OCI-LY7 (cell line): Measurements from ENCODE around the gene ERCC4. TPM values are rescaled to one million over a fixed set of nuclear protein-coding genes. Genes with fewer than 3 reads are reported as not detected.

Experiments
- BruUV-seq: library from RNA; stranded (reverse); fragments of 400-500 nt; replicated peaks from 2 replicates; lab custom pipeline; 2021; lab: Mats Ljungman, UMichigan
- CTCF ChIA-PET: fragments of 300-600 bp; sonication (Branson Sonifier 250); formaldehyde crosslinking; loops from one replicate; lab custom pipeline; 2022; ENCODE audit warnings: antibody characterized with exemption; ENCODE audit not compliant: unreplicated experiment; lab: Charles Lee
- POLR2A ChIA-PET: fragments of 300-600 bp; sonication (Branson Sonifier 250); formaldehyde crosslinking; loops from one replicate; lab custom pipeline; 2022; ENCODE audit warnings: antibody characterized with exemption; lab: Charles Lee
- DNase-seq: peaks from one replicate; pipeline ENCODE4 v3.0.0-alpha.2; 2015; ENCODE audit warnings: low spot score
- H2AFZ ChIP-seq: fragments of 200-600 bp; sonication (generic), shearing (Covaris generic); 2 replicates; pipeline ENCODE4 v1.6.1; 2014; ENCODE audit warnings: mild to moderate bottlenecking, antibody characterized with exemption, low read length, moderate library complexity
- H3K27ac ChIP-seq: fragments of 200-600 bp; sonication (generic); 2 replicates; pipeline ENCODE4 v1.5.1; 2014; ENCODE audit warnings: mixed run types, low read depth, mild to moderate bottlenecking, moderate library complexity, low read length, inconsistent platforms; ENCODE audit not compliant: poor library complexity, severe bottlenecking
- H3K36me3 ChIP-seq: fragments of 200-600 bp; sonication (generic); 2 replicates; pipeline ENCODE4 v1.6.1; 2014; ENCODE audit warnings: mild to moderate bottlenecking, antibody characterized with exemption, low read length, moderate library complexity, mixed read lengths; ENCODE audit not compliant: insufficient read depth
- H3K4me1 ChIP-seq: fragments of 200-600 bp; sonication (generic); 2 replicates; pipeline ENCODE4 v1.5.1; 2014; ENCODE audit warnings: mild to moderate bottlenecking, low read length; ENCODE audit not compliant: insufficient read depth, poor library complexity, severe bottlenecking
- H3K4me2 ChIP-seq: fragments of 200-600 bp; sonication (generic); 2 replicates; pipeline ENCODE4 v1.6.1; 2014; ENCODE audit warnings: mild to moderate bottlenecking, low read length
- H3K4me3 ChIP-seq: fragments of 200-600 bp; sonication (generic); 2 replicates; pipeline ENCODE4 v1.5.1; 2014; ENCODE audit warnings: mild to moderate bottlenecking, low read depth, low read length; ENCODE audit not compliant: poor library complexity, severe bottlenecking
- H3K79me2 ChIP-seq: fragments of 200-600 bp; sonication (generic); 2 replicates; pipeline ENCODE4 v1.6.1; 2016; ENCODE audit warnings: low read depth, mild to moderate bottlenecking, low read length, moderate library complexity, mixed read lengths; ENCODE audit not compliant: insufficient read depth
- H3K9me2 ChIP-seq: fragments of 200-600 bp; sonication (generic); 2 replicates; pipeline ENCODE4 v1.6.1; 2016; ENCODE audit warnings: mild to moderate bottlenecking, low read length, mixed read lengths; ENCODE audit not compliant: insufficient read depth
- H3K9me3 ChIP-seq: fragments of 200-600 bp; sonication (generic); 2 replicates; pipeline ENCODE4 v1.6.1; 2014; ENCODE audit warnings: mild to moderate bottlenecking, mixed run types, low read length, mixed read lengths
- H4K20me1 ChIP-seq: fragments of 200-600 bp; sonication (generic); 2 replicates; pipeline ENCODE4 v1.6.1; 2014; ENCODE audit warnings: mild to moderate bottlenecking, antibody characterized with exemption, low read length, moderate library complexity, mixed read lengths; ENCODE audit not compliant: insufficient read depth
- CTCF ChIP-seq: fragments of 200-600 bp; sonication (generic); conservative IDR thresholded peaks from 2 replicates; pipeline ENCODE4 v1.5.1; 2014; ENCODE audit warnings: mild to moderate bottlenecking, antibody characterized with exemption, low read length, moderate library complexity, mixed read lengths
- EZH2phosphoT487 ChIP-seq: fragments of 200-600 bp; sonication (generic); IDR thresholded peaks from 2 replicates; pipeline ENCODE4 v1.6.1; 2018; ENCODE audit warnings: low read depth, borderline replicate concordance, mild to moderate bottlenecking, mixed run types, antibody characterized with exemption, low read length, moderate library complexity, mixed read lengths
- intact Hi-C: fragments of 100-400 bp; cut with micrococcal nuclease; formaldehyde crosslinking; loops from one replicate; pipeline ENCODE4 v1.10.0; 2022; ENCODE audit not compliant: unreplicated experiment
- total RNA-seq, 2 experiments: library from RNA; depleted of rRNA in 1 of 2; stranded (reverse); fragments of >200 nt in 1 of 2; shearing (Covaris generic) in 1 of 2; gene quantifications; 2 replicates each; pipeline ENCODE4 v1.2.3, GENCODE V29; 2014 to 2022

Gene ERCC4
- total RNA-seq, 2 experiments from 2014 or later, result 7.3 to 21.6 TPM

DNA sequence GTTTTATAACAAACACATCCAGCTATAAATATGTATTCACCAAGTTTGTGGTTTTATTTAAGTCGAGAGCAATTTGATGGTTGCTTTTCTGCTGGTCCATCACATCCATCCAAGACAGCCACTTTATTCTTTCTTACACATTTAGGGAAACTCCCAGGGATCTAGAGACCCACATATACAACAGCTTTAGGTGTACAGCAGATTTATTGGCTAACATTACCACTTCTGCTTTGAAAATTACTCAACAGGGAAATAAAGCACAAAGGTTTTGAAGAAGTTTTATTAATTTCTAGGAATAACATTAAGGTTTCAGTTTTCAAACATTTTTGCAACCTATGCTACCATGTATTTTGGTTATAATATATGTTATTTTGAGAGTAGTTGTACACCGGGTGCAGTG, 6.9 kb downstream of the ERCC4 start:
- no peaks in the 10 kb centered on the region for H3K9me2 ChIP-seq
- no peak overlapping the region for H3K27ac ChIP-seq
- H3K79me2 ChIP-seq, result no peaks in the 10 kb centered on the region
- no peak overlapping the region for H3K4me3 ChIP-seq
- peaks cover 6% of the 10 kb centered on the region for H3K4me1 ChIP-seq
- H2AFZ ChIP-seq, result no peak overlapping the region
- H3K4me2 ChIP-seq, result no peak overlapping the region
- peaks cover 47% of the 10 kb centered on the region for H3K36me3 ChIP-seq
- no TSS peak for BruUV-seq
- no peak for DNase-seq
- CTCF ChIA-PET, result no interaction called here
- H3K9me3 ChIP-seq, result no peaks in the 10 kb centered on the region
- POLR2A ChIA-PET, result interaction anchor here (0.6 kb wide), 2 partner anchors 174 to 277 kb away, joined by 3 read pairs; no protein-coding TSS in a partner anchor
- intact Hi-C loops, result loop anchor here (10.0 kb wide), 2 partner anchors 278 to 318 kb away; no protein-coding TSS in a partner anchor
- H4K20me1 ChIP-seq, result no peaks in the 10 kb centered on the region
- TF ChIP-seq CTCF (no peak), EZH2phosphoT487 (no peak)

DNA sequence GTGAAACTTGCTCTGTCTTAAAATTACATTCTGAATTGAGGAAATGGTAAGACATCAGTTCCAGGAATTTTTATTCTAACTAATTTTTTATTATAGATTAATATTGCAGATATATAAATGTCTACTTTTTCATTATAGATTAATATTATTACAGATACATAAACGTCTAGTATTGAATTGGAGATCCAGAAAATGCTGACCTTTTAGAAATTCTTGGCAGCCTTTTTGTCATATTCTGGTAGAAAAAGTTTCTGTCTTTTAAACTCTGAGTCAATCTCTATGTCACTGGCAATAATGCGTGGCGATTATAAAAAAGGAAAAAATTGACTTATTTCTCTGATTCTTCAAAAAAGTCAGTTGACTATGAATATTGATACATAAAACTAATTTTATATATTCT, 8.7 kb downstream of the ERCC4 start:
- Histone ChIP-seq H3K9me2 (no peaks in the 10 kb centered on the region), H2AFZ (no peak overlapping the region), H3K36me3 (peaks cover 50% of the 10 kb centered on the region), H3K4me2 (no peak overlapping the region), H4K20me1 (no peaks in the 10 kb centered on the region), H3K4me1 (peaks cover 6% of the 10 kb centered on the region), H3K4me3 (no peak overlapping the region), H3K27ac (no peak overlapping the region), H3K9me3 (no peaks in the 10 kb centered on the region), H3K79me2 (no peaks in the 10 kb centered on the region)
- no peak for TF ChIP-seq CTCF
- ChIA-PET POLR2A (no interaction called here), CTCF (no interaction called here)
- intact Hi-C loops, result loop anchor here (10.0 kb wide), 2 partner anchors 276 to 316 kb away; no protein-coding TSS in a partner anchor
- no peak for DNase-seq
- no TSS peak for BruUV-seq

DNA sequence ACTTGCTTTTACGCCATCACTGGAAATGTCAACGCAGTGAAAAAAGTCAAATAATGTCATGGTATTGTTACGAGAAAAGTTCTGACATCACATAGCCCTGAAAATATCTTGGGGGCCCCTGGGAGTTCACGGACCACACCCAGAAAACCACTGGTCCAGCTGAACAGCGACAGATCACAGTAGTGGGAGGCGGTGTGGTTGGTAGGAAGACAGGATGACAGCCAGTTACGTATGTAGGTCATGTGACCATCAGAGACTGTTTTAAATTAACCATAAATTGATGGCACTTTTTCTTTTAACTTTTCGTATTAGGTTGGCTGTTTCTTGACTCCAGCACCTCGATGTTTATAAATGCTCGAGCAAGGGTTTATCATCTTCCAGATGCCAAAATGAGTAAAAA, 11.9 kb downstream of the ERCC4 start:
- BruUV-seq, result no TSS peak
- TF ChIP-seq CTCF, result no peak
- no peak for TF ChIP-seq EZH2phosphoT487
- Histone ChIP-seq H3K9me2 (no peaks in the 10 kb centered on the region), H3K27ac (no peak overlapping the region), H4K20me1 (no peaks in the 10 kb centered on the region), H3K36me3 (peaks cover 58% of the 10 kb centered on the region), H3K4me1 (no peaks in the 10 kb centered on the region), H3K4me2 (no peak overlapping the region), H3K9me3 (peaks cover 5% of the 10 kb centered on the region; the same call in 1 of the 2 replicates), H3K4me3 (no peak overlapping the region), H3K79me2 (no peaks in the 10 kb centered on the region), H2AFZ (no peak overlapping the region)
- ChIA-PET POLR2A (no interaction called here), CTCF (no interaction called here)
- intact Hi-C loops, result no loop called here
- no peak for DNase-seq
